Prostate gland (tissue), 2 donors: ENCODE measurements around the gene RGS11. TPM values are rescaled to one million over a fixed set of nuclear protein-coding genes. Genes with fewer than 3 reads are reported as not detected.

Experiments used
- DNase-seq: peaks from one replicate; pipeline ENCODE4 v3.0.0-alpha.2; 2019; ENCODE audit warnings: low spot score
- H3K27ac ChIP-seq, 2 donors: fragments of 200-600 bp; sonication (generic); 2 replicates each; pipeline ENCODE4 v1.5.1; 2017 to 2019
- H3K27me3 ChIP-seq: fragments of 200-600 bp; sonication (generic); replicated peaks from 2 replicates; pipeline ENCODE4 v1.5.1; 2019; ENCODE audit not compliant: insufficient read depth
- H3K36me3 ChIP-seq, 2 donors: fragments of 200-600 bp; sonication (generic); 1 replicate in 1 of 2; 2 replicates in 1 of 2; pipeline versions ENCODE4 v1.5.1 to v1.8.1; 2017 to 2019
- H3K4me1 ChIP-seq: fragments of 200-600 bp; sonication (generic); replicated peaks from 2 replicates; pipeline ENCODE4 v1.5.1; 2019
- H3K4me3 ChIP-seq, 2 donors: fragments of 200-600 bp; sonication (generic); 2 replicates each; pipeline ENCODE4 v1.5.1; 2017 to 2019
- H3K9me3 ChIP-seq: fragments of 200-600 bp; sonication (generic); 2 replicates; pipeline ENCODE4 v1.5.1; 2017
- CTCF ChIP-seq, 4 experiments: fragments of 200-600 bp in 2 of 4; fragments of 450-650 bp in 2 of 4; sonication (generic) in 2 of 4; IDR thresholded peaks; 1 replicate in 3 of 4; 2 replicates in 1 of 4; pipeline ENCODE4 v1.5.1; 2016 to 2019; ENCODE audit warnings: antibody characterized with exemption in 4 of 4, mild to moderate bottlenecking in 2 of 4, moderate library complexity in 2 of 4
- POLR2A ChIP-seq: fragments of 450-650 bp; IDR thresholded peaks from one replicate; pipeline ENCODE4 v1.6.1; 2016; ENCODE audit warnings: antibody characterized with exemption, mild to moderate bottlenecking
- POLR2AphosphoS5 ChIP-seq: sonication (generic); formaldehyde crosslinking; IDR thresholded peaks from one replicate; pipeline ENCODE4 v1.6.1; 2017; ENCODE audit warnings: antibody characterized with exemption
- WGBS: methylation state at CpG from one replicate; pipeline ENCODE4 v1.1.5; 2018; 5-methylcytosine and 5-hydroxymethylcytosine counted together
- intact Hi-C: fragments of 100-400 bp; cut with DNase I; formaldehyde crosslinking; loops from one replicate; pipeline ENCODE4 v1.14.2; 2022
- total RNA-seq, 2 donors: library from RNA; depleted of rRNA; stranded (reverse); fragments of >200 nt; gene quantifications; one replicate each; pipeline ENCODE4 v1.1.0, GENCODE V29; 2016

RGS11 gene
- total RNA-seq, 2 donors from 2014 or later: 2.3 to 5.9 TPM

GRCh38 chr16:220021-220420, 55.7 kb downstream of the RGS11 start:
- no peak overlapping the region for H3K27ac ChIP-seq
- peaks cover 0 to 6% of the 10 kb centered on the region in 2 donors for H3K36me3 ChIP-seq
- no peak for DNase-seq
- TF ChIP-seq POLR2A (no peak), POLR2AphosphoS5 (no peak), CTCF (IDR thresholded peaks at IDR 0.05) (no peak)
- WGBS: 52% methylated on average over 4 of the region's 4 CpGs
- H3K9me3 ChIP-seq: no peaks in the 10 kb centered on the region
- intact Hi-C loops: no loop called here
- H3K27me3 ChIP-seq: no peaks in the 10 kb centered on the region
- H3K4me1 ChIP-seq: no peaks in the 10 kb centered on the region
- no peak overlapping the region for H3K4me3 ChIP-seq

Other genes starting within 250 kb of the RGS11 start
- gene POLR3K, start 222.3 kb downstream of the RGS11 start, total RNA-seq: 1 to 10 TPM; 6.2 to 6.8 TPM
- gene SNRNP25, start 222.1 kb downstream of the RGS11 start, total RNA-seq: 10 to 100 TPM; 22.9 to 40.8 TPM
- gene RHBDF1, start 203.3 kb downstream of the RGS11 start, total RNA-seq: 10 to 100 TPM; 55.4 to 79.5 TPM
- gene MPG, start 197.7 kb downstream of the RGS11 start, total RNA-seq: 100 to 1,000 TPM; 111 to 138 TPM
- 10 to 100 TPM; 36.1 to 47.1 TPM for gene NPRL3, start 137.3 kb downstream of the RGS11 start, total RNA-seq
- gene HBZ, start 123.3 kb downstream of the RGS11 start, total RNA-seq: not detected
- gene HBM, start 110.0 kb downstream of the RGS11 start, total RNA-seq: not detected
- gene HBA2, start 103.1 kb downstream of the RGS11 start, total RNA-seq: 10 to 100 TPM in 1 of 2 donors, 1 to 10 TPM in 1; 7.4 to 15.5 TPM
- 10 to 100 TPM in 1 of 2 donors, not detected in 1; 43.4 TPM for gene HBA1, start 99.3 kb downstream of the RGS11 start, total RNA-seq
- gene HBQ1, start 95.5 kb downstream of the RGS11 start, total RNA-seq: not detected
- 100 to 1,000 TPM in 1 of 2 donors, 10 to 100 TPM in 1; 55.1 to 108 TPM for gene LUC7L, start 46.5 kb downstream of the RGS11 start, total RNA-seq
- 100 to 1,000 TPM in 1 of 2 donors, 10 to 100 TPM in 1; 83.8 to 114 TPM for gene FAM234A, start 41.1 kb downstream of the RGS11 start, total RNA-seq
- gene ARHGDIG, start 4.6 kb upstream of the RGS11 start, total RNA-seq: 1 to 10 TPM in 1 of 2 donors, under 1 TPM in 1; 0.41 to 7.0 TPM
- 1 to 10 TPM in 1 of 2 donors, not detected in 1; 2.1 TPM for gene PDIA2, start 7.2 kb upstream of the RGS11 start, total RNA-seq
- gene AXIN1, start 76.8 kb upstream of the RGS11 start, total RNA-seq: 10 to 100 TPM; 31.2 to 35.2 TPM
- gene MRPL28, start 94.6 kb upstream of the RGS11 start, total RNA-seq: 10 to 100 TPM; 83.4 to 84.3 TPM
- 100 to 1,000 TPM in 1 of 2 donors, 10 to 100 TPM in 1; 36.8 to 207 TPM for gene PGAP6, start 106.0 kb upstream of the RGS11 start, total RNA-seq
- 100 to 1,000 TPM; 137 to 185 TPM for gene NME4, start 121.3 kb upstream of the RGS11 start, total RNA-seq
- 10 to 100 TPM; 23.7 to 38.5 TPM for gene DECR2, start 125.9 kb upstream of the RGS11 start, total RNA-seq
- 10 to 100 TPM; 33.2 to 93.2 TPM for gene RAB11FIP3, start 149.7 kb upstream of the RGS11 start, total RNA-seq